Kidney (tissue), 14 donors: ENCODE measurements around the gene GRPEL2. TPM values are rescaled to one million over a fixed set of nuclear protein-coding genes. Genes with fewer than 3 reads are reported as not detected.

Experiments
- DNase-seq, 5 donors: peaks; one replicate each; pipeline ENCODE4 v3.0.0-alpha.2; 2013 to 2020
- FAIRE-seq: peaks from 2 replicates; lab custom pipeline; 2012; peaks lifted over from hg19 to GRCh38; lab: Jason Lieb, UNC
- H3K27ac ChIP-seq, 2 donors: one replicate each; pipeline ENCODE4 v1.7.0; 2013; ENCODE audit warnings: low read depth in 2 of 2, low read length in 2 of 2, inconsistent platforms in 1 of 2
- H3K27me3 ChIP-seq: one replicate; pipeline ENCODE4 v1.7.1; 2013; ENCODE audit warnings: low read length, inconsistent platforms; ENCODE audit not compliant: control insufficient read depth, insufficient read depth
- H3K36me3 ChIP-seq, 3 donors: one replicate each; pipeline versions ENCODE4 v1.7.0 to v1.7.1; 2013; ENCODE audit warnings: low read length in 3 of 3, control low read depth in 1 of 3, inconsistent platforms in 1 of 3; ENCODE audit not compliant: insufficient read depth in 3 of 3, control insufficient read depth in 2 of 3
- H3K4me1 ChIP-seq, 3 donors: one replicate each; pipeline versions ENCODE4 v1.7.0 to v1.7.1; 2013; ENCODE audit warnings: low read length in 3 of 3, inconsistent platforms in 1 of 3, low read depth in 1 of 3; ENCODE audit not compliant: control insufficient read depth in 2 of 3, insufficient read depth in 2 of 3
- H3K4me3 ChIP-seq, 3 donors: one replicate each; pipeline versions ENCODE4 v1.7.0 to v1.8.1; 2013; ENCODE audit warnings: low read length in 3 of 3, control low read depth in 1 of 3, inconsistent platforms in 1 of 3
- H3K9ac ChIP-seq, 3 donors: one replicate each; pipeline versions ENCODE4 v1.7.0 to v1.7.1; 2013; ENCODE audit warnings: low read length in 3 of 3, control low read depth in 1 of 3, inconsistent platforms in 1 of 3
- H3K9me3 ChIP-seq, 3 donors: one replicate each; pipeline versions ENCODE4 v1.7.0 to v1.7.1; 2013; ENCODE audit warnings: low read length in 3 of 3, control low read depth in 1 of 3, inconsistent platforms in 1 of 3; ENCODE audit not compliant: control insufficient read depth in 2 of 3, insufficient read depth in 1 of 3
- CTCF ChIP-seq: IDR thresholded peaks from 3 replicates; pipeline ENCODE4 v1.5.1; 2012; ENCODE audit warnings: mild to moderate bottlenecking, moderate library complexity, borderline replicate concordance; ENCODE audit not compliant: insufficient read depth; ENCODE audit errors: extremely low read depth
- intact Hi-C: fragments of 100-400 bp; cut with DNase I; formaldehyde crosslinking; loops from one replicate; pipeline ENCODE4 v1.11.1; 2022
- polyA plus RNA-seq: library from polyadenylated mRNA; stranded (reverse); fragments of 350-450 nt; fragmentation: Illumina TruSeq; extraction: RNeasy Lipid Tissue Mini Kit (QIAGEN cat#74804); gene quantifications from one replicate; pipeline ENCODE4 v1.2.3, GENCODE V29; 2014; ENCODE audit warnings: low read depth, low replicate concordance; ENCODE audit not compliant: insufficient read depth
- total RNA-seq: library from RNA; stranded (reverse); fragmentation: NEBNext Ultra II Directional; extraction: Animal tissue kit (Norgen Biotek cat#: 25700); gene quantifications from one replicate; pipeline ENCODE4 v1.2.1, GENCODE V29; 2021
- donor health status: control.
- donor health status: control.
- donor health status: control.
- donor health status: control.
- donor health status: control.
- donor health status: DM: yes; HTN: yes; CAD: no.
- donor health status: Normal renal cell carcinoma (clear cell type).

The GRPEL2 gene
- total and polyA plus RNA-seq, 2 donors from 2014 or later: 7.6 to 16.9 TPM

- FAIRE-seq: no peak
- no peak for DNase-seq
- intact Hi-C loops: no loop called here
- H3K27ac ChIP-seq: no peak overlapping the region
- no peaks in the 10 kb centered on the region for H3K36me3 ChIP-seq
- no peak overlapping the region for H3K4me3 ChIP-seq
- no peaks in the 10 kb centered on the region for H3K9me3 ChIP-seq
- no peak overlapping the region for H3K9ac ChIP-seq
- no peak for TF ChIP-seq CTCF
- no peaks in the 10 kb centered on the region for H3K27me3 ChIP-seq
- peaks cover 0 to 4% (median 0%) of the 10 kb centered on the region in 3 donors for H3K4me1 ChIP-seq
These were observed 35.9 kb upstream of the GRPEL2 start for GRCh38 chr5:149309354-149309753.

- H3K36me3 ChIP-seq: no peaks in the 10 kb centered on the region
- intact Hi-C loops: no loop called here
- FAIRE-seq (no peak), DNase-seq (no peak)
- H3K4me1 ChIP-seq: peaks cover 0 to 4% (median 0%) of the 10 kb centered on the region in 3 donors
- H3K27me3 ChIP-seq: no peaks in the 10 kb centered on the region
- no peak overlapping the region for H3K27ac ChIP-seq
- H3K9ac ChIP-seq: no peak overlapping the region
- no peaks in the 10 kb centered on the region for H3K9me3 ChIP-seq
- TF ChIP-seq CTCF: no peak
- no peak overlapping the region for H3K4me3 ChIP-seq
These were observed 34.8 kb upstream of the GRPEL2 start for GRCh38 chr5:149310488-149310887.

- no peaks in the 10 kb centered on the region for H3K9me3 ChIP-seq
- intact Hi-C loops: no loop called here
- no peak overlapping the region for H3K9ac ChIP-seq
These were observed 34.2 kb upstream of the GRPEL2 start for GRCh38 chr5:149310947-149311658.

More at GRCh38 chr5:149310947-149311658, 34.2 kb upstream of the GRPEL2 start:
- H3K27me3 ChIP-seq: no peaks in the 10 kb centered on the region
- FAIRE-seq: no peak
- H3K4me1 ChIP-seq: peaks cover 0 to 4% (median 0%) of the 10 kb centered on the region in 3 donors
- no peaks in the 10 kb centered on the region for H3K36me3 ChIP-seq
- no peak overlapping the region for H3K4me3 ChIP-seq
- H3K27ac ChIP-seq: no peak overlapping the region
- DNase-seq: peak in 4 of 5 donors; percentile 77 to 84 (median 81)
- no peak for TF ChIP-seq CTCF
